GM12873 (cell line): ENCODE results near the gene GCGR.

Experiments used
- TF ChIP-seq, protein P1 (sequence below): IDR thresholded peaks from 2 replicates; pipeline ENCODE4 v1.5.1; 2012; ENCODE audit warnings: low read depth, mild to moderate bottlenecking, moderate library complexity, low read length, control low read depth; ENCODE audit not compliant: insufficient read depth; ENCODE audit errors: missing control alignments

GCGR gene

GRCh38 chr17:81846743-81847689 is 43.1 kb downstream of the GCGR start:
- TF ChIP-seq, protein P1, sequence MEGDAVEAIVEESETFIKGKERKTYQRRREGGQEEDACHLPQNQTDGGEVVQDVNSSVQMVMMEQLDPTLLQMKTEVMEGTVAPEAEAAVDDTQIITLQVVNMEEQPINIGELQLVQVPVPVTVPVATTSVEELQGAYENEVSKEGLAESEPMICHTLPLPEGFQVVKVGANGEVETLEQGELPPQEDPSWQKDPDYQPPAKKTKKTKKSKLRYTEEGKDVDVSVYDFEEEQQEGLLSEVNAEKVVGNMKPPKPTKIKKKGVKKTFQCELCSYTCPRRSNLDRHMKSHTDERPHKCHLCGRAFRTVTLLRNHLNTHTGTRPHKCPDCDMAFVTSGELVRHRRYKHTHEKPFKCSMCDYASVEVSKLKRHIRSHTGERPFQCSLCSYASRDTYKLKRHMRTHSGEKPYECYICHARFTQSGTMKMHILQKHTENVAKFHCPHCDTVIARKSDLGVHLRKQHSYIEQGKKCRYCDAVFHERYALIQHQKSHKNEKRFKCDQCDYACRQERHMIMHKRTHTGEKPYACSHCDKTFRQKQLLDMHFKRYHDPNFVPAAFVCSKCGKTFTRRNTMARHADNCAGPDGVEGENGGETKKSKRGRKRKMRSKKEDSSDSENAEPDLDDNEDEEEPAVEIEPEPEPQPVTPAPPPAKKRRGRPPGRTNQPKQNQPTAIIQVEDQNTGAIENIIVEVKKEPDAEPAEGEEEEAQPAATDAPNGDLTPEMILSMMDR = no peak

GRCh38 chr17:81849457-81849856 is 45.5 kb downstream of the GCGR start:
- TF ChIP-seq, protein P1 = no peak

DNA sequence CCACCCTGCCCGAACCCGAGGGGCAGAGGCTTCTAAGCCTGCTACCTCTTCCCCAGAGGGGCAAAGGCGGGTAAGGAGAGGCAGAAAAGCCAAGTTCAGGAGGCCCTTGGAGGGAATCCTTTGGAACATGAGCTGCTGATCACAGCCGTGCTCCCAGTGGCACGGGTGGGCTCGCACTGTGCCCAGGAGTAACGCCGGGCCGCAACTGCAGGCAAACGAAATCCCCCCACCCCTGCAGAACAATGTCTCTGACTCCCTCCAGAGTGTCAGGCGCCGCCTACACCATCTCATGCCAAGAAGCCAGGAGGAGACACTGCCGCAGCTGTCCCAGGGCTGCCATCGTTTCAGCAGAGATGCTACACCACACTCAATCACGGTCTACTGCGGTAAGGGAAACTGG is 47.5 kb downstream of the GCGR start:
- TF ChIP-seq, protein P1 = no peak

DNA sequence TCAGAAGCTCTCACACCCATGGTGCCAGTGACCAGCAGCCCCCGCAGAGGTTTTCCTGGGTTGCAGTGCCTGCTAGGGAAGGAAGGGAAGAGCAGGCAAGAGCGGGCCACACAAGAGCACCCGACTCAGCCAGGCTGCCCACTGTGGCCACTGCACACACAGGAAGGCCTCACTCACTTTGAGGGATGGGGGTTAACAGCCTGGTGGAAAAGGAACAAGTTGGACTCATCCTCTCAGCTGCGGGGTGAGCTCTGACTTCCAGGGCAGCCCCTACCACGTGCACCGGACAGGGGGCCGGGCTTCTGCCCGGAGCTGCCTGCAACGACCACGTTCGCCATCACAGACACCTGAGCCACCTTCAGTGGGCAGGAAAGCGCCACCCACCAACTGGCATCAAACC is 48.3 kb downstream of the GCGR start:
- TF ChIP-seq, protein P1 = no peak

DNA sequence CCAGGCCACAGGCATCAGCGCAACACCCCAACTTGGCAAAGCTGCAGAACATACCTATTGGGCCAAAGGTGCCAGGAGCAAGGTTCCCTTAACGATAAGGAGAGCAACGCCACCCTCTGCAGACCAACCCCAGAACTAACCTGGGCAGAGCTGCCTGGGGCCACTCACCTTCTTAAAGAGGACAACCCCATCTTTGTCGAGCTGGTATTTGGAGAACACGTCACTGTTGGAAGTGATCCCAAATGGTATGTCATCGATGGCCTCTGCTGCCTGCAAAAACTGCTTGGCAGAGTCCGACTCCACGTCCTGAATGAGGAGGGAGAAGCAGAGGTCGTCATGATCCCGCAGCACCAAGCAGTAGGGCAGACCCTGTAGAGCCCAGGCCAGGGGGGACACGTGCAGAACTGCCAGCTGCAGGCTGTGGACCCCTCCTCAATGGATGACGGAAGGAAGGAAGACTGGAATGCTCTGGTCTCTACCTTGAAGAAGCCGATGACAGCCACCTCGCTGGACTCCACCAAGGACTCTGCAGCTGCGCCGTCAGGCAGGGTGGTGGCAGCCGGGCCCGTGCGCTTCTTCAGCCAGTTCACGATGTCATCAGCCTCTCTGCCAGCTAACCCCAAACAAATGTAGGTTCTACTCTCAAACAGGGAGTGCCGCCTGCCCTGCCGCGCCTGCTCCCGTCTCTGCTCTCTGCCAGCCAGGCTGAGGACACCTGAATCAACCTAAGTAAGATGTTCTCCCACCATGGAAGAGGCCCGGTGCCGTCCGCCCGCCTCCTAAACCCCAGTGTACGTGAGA is 51.2 kb downstream of the GCGR start:
- TF ChIP-seq, protein P1 = no peak

DNA sequence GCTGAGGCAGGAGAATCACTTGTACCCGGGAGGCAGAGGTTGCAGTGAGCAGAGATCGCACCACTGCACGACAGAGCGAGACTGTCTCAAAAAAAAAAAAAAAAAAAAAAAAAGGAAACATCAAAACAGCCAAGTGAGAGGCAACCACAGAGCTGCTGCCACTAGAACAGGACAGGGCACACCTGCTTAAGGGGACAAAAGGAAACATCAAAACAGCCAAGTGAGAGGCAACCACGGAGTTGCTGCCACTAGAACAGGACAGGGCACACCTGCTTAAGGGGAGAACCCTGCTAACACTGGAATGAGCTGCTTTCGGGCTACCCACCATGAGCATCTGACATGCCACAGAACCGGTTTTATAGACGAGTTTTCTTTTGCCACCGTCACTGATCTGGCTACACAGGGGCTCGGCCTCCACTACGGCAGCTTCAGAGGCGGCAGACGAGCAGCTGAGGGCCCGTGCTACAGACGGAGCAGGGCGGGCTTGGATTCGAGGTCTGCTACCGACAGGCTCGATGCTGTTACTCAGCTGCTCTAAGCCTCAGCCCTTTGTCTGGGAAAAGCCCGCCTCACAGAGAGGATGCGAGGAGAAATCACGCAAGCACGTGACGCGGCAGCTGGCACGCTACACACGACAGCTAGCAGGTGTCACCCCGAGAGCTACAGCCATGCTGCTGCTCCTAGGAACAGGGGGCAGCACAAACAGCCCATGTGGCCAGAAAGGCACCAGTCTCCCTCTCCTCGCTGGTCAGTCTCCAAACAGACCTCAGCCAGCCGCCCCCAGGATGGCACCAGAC is 54.4 kb downstream of the GCGR start:
- TF ChIP-seq, protein P1 = no peak
